Measurements from ENCODE around the gene FBXW4. TPM values are rescaled to one million over a fixed set of nuclear protein-coding genes. Genes with fewer than 3 reads are reported as not detected.
"Not testable (repeated sequence)": the region's sequence is repeated elsewhere in the genome, so short reads cannot be mapped to it uniquely, and the experiment has no call there.

The FBXW4 gene
- total RNA-seq, 4 donors from 2014 or later: 48.4 to 91.6 (median 55.6) TPM

GRCh38 chr10:101645659-101646058, 49.3 kb downstream of the FBXW4 start:
- intact Hi-C loops (cut with DNase I; ENCODE audit: low total_unique reads): no loop called here
- Histone ChIP-seq H3K27ac (no peak overlapping the region), H3K4me1 (no peaks in the 10 kb centered on the region), H3K27me3 (no peaks in the 10 kb centered on the region), H3K36me3 (no peaks in the 10 kb centered on the region), H3K9me3 (no peaks in the 10 kb centered on the region), H3K4me3 (no peak overlapping the region)
- TF ChIP-seq, protein P1, sequence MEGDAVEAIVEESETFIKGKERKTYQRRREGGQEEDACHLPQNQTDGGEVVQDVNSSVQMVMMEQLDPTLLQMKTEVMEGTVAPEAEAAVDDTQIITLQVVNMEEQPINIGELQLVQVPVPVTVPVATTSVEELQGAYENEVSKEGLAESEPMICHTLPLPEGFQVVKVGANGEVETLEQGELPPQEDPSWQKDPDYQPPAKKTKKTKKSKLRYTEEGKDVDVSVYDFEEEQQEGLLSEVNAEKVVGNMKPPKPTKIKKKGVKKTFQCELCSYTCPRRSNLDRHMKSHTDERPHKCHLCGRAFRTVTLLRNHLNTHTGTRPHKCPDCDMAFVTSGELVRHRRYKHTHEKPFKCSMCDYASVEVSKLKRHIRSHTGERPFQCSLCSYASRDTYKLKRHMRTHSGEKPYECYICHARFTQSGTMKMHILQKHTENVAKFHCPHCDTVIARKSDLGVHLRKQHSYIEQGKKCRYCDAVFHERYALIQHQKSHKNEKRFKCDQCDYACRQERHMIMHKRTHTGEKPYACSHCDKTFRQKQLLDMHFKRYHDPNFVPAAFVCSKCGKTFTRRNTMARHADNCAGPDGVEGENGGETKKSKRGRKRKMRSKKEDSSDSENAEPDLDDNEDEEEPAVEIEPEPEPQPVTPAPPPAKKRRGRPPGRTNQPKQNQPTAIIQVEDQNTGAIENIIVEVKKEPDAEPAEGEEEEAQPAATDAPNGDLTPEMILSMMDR (IDR thresholded peaks at IDR 0.05): no peak
- no peak for TF ChIP-seq POLR2AphosphoS5 (IDR thresholded peaks at IDR 0.05)
- no peak for TF ChIP-seq POLR2A (IDR thresholded peaks at IDR 0.05)
- TF ChIP-seq EP300 (IDR thresholded peaks at IDR 0.05; ENCODE audit: low read depth): no peak
- 89 to 100% methylated on average over 1 of the region's 1 CpG for WGBS, 2 donors (ENCODE audit: low coverage in 1 of 2)
- no peak for DNase-seq
- in situ Hi-C loops (cut with MboI; ENCODE audit: low pct_ligation_motif_present in 1 of 4, low pct_unique_long_range_greater_than_20kb in 1 of 4, low sequenced_read_pairs in 3 of 4): no loop called here

- no peak overlapping the region for H3K27ac ChIP-seq
- no peak for TF ChIP-seq POLR2AphosphoS5 (IDR thresholded peaks at IDR 0.05)
- no peak for TF ChIP-seq POLR2A (IDR thresholded peaks at IDR 0.05)
- no peak for TF ChIP-seq EP300 (IDR thresholded peaks at IDR 0.05; ENCODE audit: low read depth)
- TF ChIP-seq, protein P1 (IDR thresholded peaks at IDR 0.05): no peak
- no peaks in the 10 kb centered on the region for H3K36me3 ChIP-seq
- H3K4me1 ChIP-seq: no peaks in the 10 kb centered on the region
- no peaks in the 10 kb centered on the region for H3K27me3 ChIP-seq
- WGBS, 2 donors (ENCODE audit: low coverage in 1 of 2): 83 to 84% methylated on average over 2 to 3 of the region's 3 CpGs
- no peaks in the 10 kb centered on the region for H3K9me3 ChIP-seq
- in situ Hi-C loops (cut with MboI; ENCODE audit: low pct_ligation_motif_present in 1 of 4, low pct_unique_long_range_greater_than_20kb in 1 of 4, low sequenced_read_pairs in 3 of 4): no loop called here
- no peak overlapping the region for H3K4me3 ChIP-seq
- intact Hi-C loops (cut with DNase I; ENCODE audit: low total_unique reads): no loop called here
- no peak for DNase-seq
These were observed 51.0 kb downstream of the FBXW4 start for GRCh38 chr10:101644002-101644401.

- H3K4me3 ChIP-seq: no peak overlapping the region
- H3K36me3 ChIP-seq: no peaks in the 10 kb centered on the region
- no peak for DNase-seq
- intact Hi-C loops (cut with DNase I; ENCODE audit: low total_unique reads) (no loop called here), in situ Hi-C loops (cut with MboI; ENCODE audit: low pct_ligation_motif_present in 1 of 4, low pct_unique_long_range_greater_than_20kb in 1 of 4, low sequenced_read_pairs in 3 of 4) (no loop called here)
- H3K27ac ChIP-seq: no peak overlapping the region
- no peaks in the 10 kb centered on the region for H3K9me3 ChIP-seq
- no peaks in the 10 kb centered on the region for H3K4me1 ChIP-seq
- H3K27me3 ChIP-seq: no peaks in the 10 kb centered on the region
- WGBS, 2 donors (ENCODE audit: low coverage in 1 of 2): 87% methylated on average over 3 of the region's 3 CpGs; no CpG with 5 or more reads in 1 of the 2 donors
- no peak for TF ChIP-seq EP300 (IDR thresholded peaks at IDR 0.05; ENCODE audit: low read depth)
- no peak for TF ChIP-seq POLR2AphosphoS5 (IDR thresholded peaks at IDR 0.05)
- no peak for TF ChIP-seq POLR2A (IDR thresholded peaks at IDR 0.05)
- TF ChIP-seq, protein P1 (IDR thresholded peaks at IDR 0.05): no peak
These were observed 51.4 kb downstream of the FBXW4 start for GRCh38 chr10:101643546-101643945.

- Histone ChIP-seq H3K36me3 (no peaks in the 10 kb centered on the region), H3K9me3 (no peaks in the 10 kb centered on the region), H3K27ac (no peak overlapping the region), H3K27me3 (no peaks in the 10 kb centered on the region), H3K4me3 (no peak overlapping the region), H3K4me1 (no peaks in the 10 kb centered on the region)
- in situ Hi-C loops (cut with MboI; ENCODE audit: low pct_ligation_motif_present in 1 of 4, low pct_unique_long_range_greater_than_20kb in 1 of 4, low sequenced_read_pairs in 3 of 4): no loop called here
- intact Hi-C loops (cut with DNase I; ENCODE audit: low total_unique reads): no loop called here
- WGBS, 2 donors (ENCODE audit: low coverage in 1 of 2): 100% methylated on average over 2 of the region's 2 CpGs; no CpG with 5 or more reads in 1 of the 2 donors
- no peak for DNase-seq
- TF ChIP-seq EP300 (IDR thresholded peaks at IDR 0.05; ENCODE audit: low read depth) (no peak), POLR2AphosphoS5 (IDR thresholded peaks at IDR 0.05) (no peak), POLR2A (IDR thresholded peaks at IDR 0.05) (no peak)
- TF ChIP-seq, protein P1 (IDR thresholded peaks at IDR 0.05): no peak
These were observed 55.6 kb downstream of the FBXW4 start for GRCh38 chr10:101639141-101639900.

GRCh38 chr10:101633510-101633909, 61.5 kb downstream of the FBXW4 start:
- H3K9me3 ChIP-seq; H3K27ac ChIP-seq; H3K4me3 ChIP-seq; H3K36me3 ChIP-seq; in situ Hi-C loops (cut with MboI; ENCODE audit: low pct_ligation_motif_present in 1 of 4, low pct_unique_long_range_greater_than_20kb in 1 of 4, low sequenced_read_pairs in 3 of 4); intact Hi-C loops (cut with DNase I; ENCODE audit: low total_unique reads); H3K27me3 ChIP-seq; H3K4me1 ChIP-seq; DNase-seq: not testable (repeated sequence)
- 90% methylated on average over 4 of the region's 4 CpGs for WGBS, 2 donors (ENCODE audit: low coverage in 1 of 2)

All from transverse colon (tissue), 4 donors.